ENCODE results near the gene AK8. TPM values are rescaled to one million over a fixed set of nuclear protein-coding genes. Genes with fewer than 3 reads are reported as not detected.

The AK8 gene
- total and polyA plus RNA-seq, 4 donors = 0.07 to 0.26 (median 0.11) TPM

GRCh38 chr9:132885720-132886333, 7.7 kb upstream of the AK8 start:
- no peak overlapping the region for H3K4me3 ChIP-seq (ENCODE audit: low read depth in 1 of 3, low read length in 3 of 3)
- H3K9ac ChIP-seq (ENCODE audit: low read depth in 1 of 2, low read length in 2 of 2) = no peak overlapping the region
- H3K27me3 ChIP-seq (ENCODE audit: control insufficient read depth in 4 of 4, insufficient read depth in 4 of 4, low read length in 3 of 4) = no peaks in the 10 kb centered on the region
- H3K4me1 ChIP-seq (ENCODE audit: control insufficient read depth in 4 of 4, insufficient read depth in 4 of 4, low read length in 3 of 4) = no peaks in the 10 kb centered on the region
- WGBS = 59% methylated on average over 9 of the region's 9 CpGs
- peak; percentile 50 for DNase-seq (ENCODE audit: low spot score)
- no peak for TF ChIP-seq MAX (IDR thresholded peaks at IDR 0.05)
- TF ChIP-seq EGR1 (IDR thresholded peaks at IDR 0.05; ENCODE audit: low read depth in 2 of 2) = no peak
- TF ChIP-seq REST (IDR thresholded peaks at IDR 0.05) = no peak
- H3K9me3 ChIP-seq (ENCODE audit: control insufficient read depth in 4 of 4, low read length in 3 of 4) = no peaks in the 10 kb centered on the region
- no peak overlapping the region for H3K27ac ChIP-seq (ENCODE audit: low read depth in 1 of 2, low read length in 2 of 2)
- no peaks in the 10 kb centered on the region for H3K36me3 ChIP-seq (ENCODE audit: control insufficient read depth in 4 of 4, insufficient read depth in 3 of 4, low read depth in 1 of 4, low read length in 3 of 4)

- no peak for TF ChIP-seq EGR1 (IDR thresholded peaks at IDR 0.05; ENCODE audit: low read depth in 2 of 2)
- WGBS = 94% methylated on average over 27 of the region's 27 CpGs
- Histone ChIP-seq H3K27me3 (ENCODE audit: control insufficient read depth in 4 of 4, insufficient read depth in 4 of 4, low read length in 3 of 4) (no peaks in the 10 kb centered on the region), H3K4me3 (ENCODE audit: low read depth in 1 of 3, low read length in 3 of 3) (no peak overlapping the region), H3K9ac (ENCODE audit: low read depth in 1 of 2, low read length in 2 of 2) (no peak overlapping the region), H3K27ac (ENCODE audit: low read depth in 1 of 2, low read length in 2 of 2) (no peak overlapping the region), H3K4me1 (ENCODE audit: control insufficient read depth in 4 of 4, insufficient read depth in 4 of 4, low read length in 3 of 4) (peaks cover 0 to 4% (median 0%) of the 10 kb centered on the region in 4 donors), H3K9me3 (ENCODE audit: control insufficient read depth in 4 of 4, low read length in 3 of 4) (no peaks in the 10 kb centered on the region), H3K36me3 (ENCODE audit: control insufficient read depth in 4 of 4, insufficient read depth in 3 of 4, low read depth in 1 of 4, low read length in 3 of 4) (no peaks in the 10 kb centered on the region)
- no peak for DNase-seq (ENCODE audit: low spot score)
Measured at GRCh38 chr9:132883349-132884294, 5.5 kb upstream of the AK8 start.

- peaks cover 0 to 12% (median 2%) of the 10 kb centered on the region in 4 donors for H3K4me1 ChIP-seq (ENCODE audit: control insufficient read depth in 4 of 4, insufficient read depth in 4 of 4, low read length in 3 of 4)
- no peak overlapping the region for H3K9ac ChIP-seq (ENCODE audit: low read depth in 1 of 2, low read length in 2 of 2)
- no peaks in the 10 kb centered on the region for H3K36me3 ChIP-seq (ENCODE audit: control insufficient read depth in 4 of 4, insufficient read depth in 3 of 4, low read depth in 1 of 4, low read length in 3 of 4)
- no peaks in the 10 kb centered on the region for H3K27me3 ChIP-seq (ENCODE audit: control insufficient read depth in 4 of 4, insufficient read depth in 4 of 4, low read length in 3 of 4)
- DNase-seq (ENCODE audit: low spot score) = no peak
- no peaks in the 10 kb centered on the region for H3K9me3 ChIP-seq (ENCODE audit: control insufficient read depth in 4 of 4, low read length in 3 of 4)
- 86% methylated on average over 6 of the region's 6 CpGs for WGBS
- no peak overlapping the region for H3K27ac ChIP-seq (ENCODE audit: low read depth in 1 of 2, low read length in 2 of 2)
- no peak overlapping the region for H3K4me3 ChIP-seq (ENCODE audit: low read depth in 1 of 3, low read length in 3 of 3)
- no peak for TF ChIP-seq FOXA1 (IDR thresholded peaks at IDR 0.05)
- no peak for TF ChIP-seq JUND (IDR thresholded peaks at IDR 0.05)
- no peak for TF ChIP-seq RAD21 (IDR thresholded peaks at IDR 0.05)
- TF ChIP-seq EGR1 (IDR thresholded peaks at IDR 0.05; ENCODE audit: low read depth in 2 of 2) = no peak
- TF ChIP-seq RXRA (IDR thresholded peaks at IDR 0.05) = no peak
- no peak for TF ChIP-seq REST (IDR thresholded peaks at IDR 0.05)
- no peak for TF ChIP-seq GABPA (IDR thresholded peaks at IDR 0.05 in 1 of 2, conservative IDR thresholded peaks at IDR 0.05 in 1 of 2)
- no peak for TF ChIP-seq MAX (IDR thresholded peaks at IDR 0.05)
- no peak for TF ChIP-seq YY1 (IDR thresholded peaks at IDR 0.05)
- no peak for TF ChIP-seq SP1 (IDR thresholded peaks at IDR 0.05)
- TF ChIP-seq TAF1 (conservative IDR thresholded peaks at IDR 0.05) = no peak
- no peak for TF ChIP-seq NR2F2 (IDR thresholded peaks at IDR 0.05)
- TF ChIP-seq ATF3 (IDR thresholded peaks at IDR 0.05) = no peak
- TF ChIP-seq HNF4A (conservative IDR thresholded peaks at IDR 0.05) = no peak
- no peak for TF ChIP-seq ZBTB33 (IDR thresholded peaks at IDR 0.05)
Measured at GRCh38 chr9:132882616-132883015, 4.5 kb upstream of the AK8 start.
